Type B pancreatic cell (in vitro differentiated cells): ENCODE measurements around the gene SEC16B. TPM values are rescaled to one million over a fixed set of nuclear protein-coding genes. Genes with fewer than 3 reads are reported as not detected.

Source experiments
- DNase-seq: peaks from one replicate; pipeline ENCODE4 v3.0.0; 2021; ENCODE audit warnings: mixed read lengths; ENCODE audit not compliant: unreplicated experiment; ENCODE audit errors: extremely low spot score
- H3K27ac Mint-ChIP-seq: 2 replicates; pipeline ENCODE4 v1.8.0; 2021; ENCODE audit warnings: mild to moderate bottlenecking, mixed read lengths
- H3K27me3 Mint-ChIP-seq: 2 replicates; pipeline ENCODE4 v1.8.0; 2021; ENCODE audit warnings: mixed read lengths
- H3K36me3 Mint-ChIP-seq: 2 replicates; pipeline ENCODE4 v1.8.0; 2021; ENCODE audit warnings: mixed read lengths
- H3K4me1 Mint-ChIP-seq: one replicate; pipeline ENCODE4 v1.8.0; 2021; ENCODE audit warnings: mixed read lengths; ENCODE audit not compliant: unreplicated experiment
- H3K4me3 Mint-ChIP-seq: 2 replicates; pipeline ENCODE4 v1.8.0; 2021; ENCODE audit warnings: mild to moderate bottlenecking, mixed read lengths
- H3K9me3 Mint-ChIP-seq: 2 replicates; pipeline ENCODE4 v1.8.0; 2021; ENCODE audit warnings: mixed read lengths
- total RNA-seq: library from RNA; stranded (reverse); gene quantifications from 2 replicates; pipeline ENCODE4 v1.2.1, GENCODE V29; 2021; ENCODE audit warnings: low replicate concordance
- TF ChIP-seq, protein P1 (sequence below): fragments of 200-600 bp; sonication (generic); conservative IDR thresholded peaks from 2 replicates; pipeline ENCODE4 v1.5.0; 2021; ENCODE audit warnings: antibody characterized with exemption, mild to moderate bottlenecking

SEC16B gene
- total RNA-seq, 1 donor from 2014 or later: 1.3 TPM

GRCh38 chr1:177958092-177958491, 11.8 kb downstream of the SEC16B start:
- Mint-ChIP-seq H3K27me3 (no peaks in the 10 kb centered on the region), H3K4me3 (no peak overlapping the region), H3K9me3 (no peaks in the 10 kb centered on the region), H3K36me3 (no peaks in the 10 kb centered on the region), H3K27ac (no peak overlapping the region), H3K4me1 (peaks cover 12% of the 10 kb centered on the region)
- DNase-seq: no peak
- TF ChIP-seq, protein P1, sequence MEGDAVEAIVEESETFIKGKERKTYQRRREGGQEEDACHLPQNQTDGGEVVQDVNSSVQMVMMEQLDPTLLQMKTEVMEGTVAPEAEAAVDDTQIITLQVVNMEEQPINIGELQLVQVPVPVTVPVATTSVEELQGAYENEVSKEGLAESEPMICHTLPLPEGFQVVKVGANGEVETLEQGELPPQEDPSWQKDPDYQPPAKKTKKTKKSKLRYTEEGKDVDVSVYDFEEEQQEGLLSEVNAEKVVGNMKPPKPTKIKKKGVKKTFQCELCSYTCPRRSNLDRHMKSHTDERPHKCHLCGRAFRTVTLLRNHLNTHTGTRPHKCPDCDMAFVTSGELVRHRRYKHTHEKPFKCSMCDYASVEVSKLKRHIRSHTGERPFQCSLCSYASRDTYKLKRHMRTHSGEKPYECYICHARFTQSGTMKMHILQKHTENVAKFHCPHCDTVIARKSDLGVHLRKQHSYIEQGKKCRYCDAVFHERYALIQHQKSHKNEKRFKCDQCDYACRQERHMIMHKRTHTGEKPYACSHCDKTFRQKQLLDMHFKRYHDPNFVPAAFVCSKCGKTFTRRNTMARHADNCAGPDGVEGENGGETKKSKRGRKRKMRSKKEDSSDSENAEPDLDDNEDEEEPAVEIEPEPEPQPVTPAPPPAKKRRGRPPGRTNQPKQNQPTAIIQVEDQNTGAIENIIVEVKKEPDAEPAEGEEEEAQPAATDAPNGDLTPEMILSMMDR: no peak

DNA sequence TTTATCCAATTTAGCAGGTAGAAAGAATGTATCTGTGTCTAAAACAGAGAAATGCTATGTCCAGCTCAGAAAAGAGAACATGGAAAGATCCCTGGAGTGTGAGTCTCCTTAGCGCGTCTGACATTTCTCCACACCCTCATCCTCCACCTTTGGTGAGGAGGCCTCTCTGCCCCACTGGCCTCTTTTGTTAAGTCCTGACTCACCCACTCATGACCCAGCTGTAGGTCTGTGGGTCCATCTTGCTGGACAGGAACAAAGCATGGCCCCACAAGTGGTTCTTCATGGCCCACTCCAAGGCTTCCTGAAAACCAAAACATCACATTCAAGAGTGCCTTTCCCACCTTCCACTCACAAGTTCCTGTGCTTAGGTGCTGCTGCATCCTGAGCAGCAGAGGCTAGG, 15.8 kb downstream of the SEC16B start:
- Mint-ChIP-seq H3K36me3 (no peaks in the 10 kb centered on the region), H3K4me3 (no peak overlapping the region), H3K4me1 (no peaks in the 10 kb centered on the region), H3K9me3 (no peaks in the 10 kb centered on the region), H3K27me3 (no peaks in the 10 kb centered on the region), H3K27ac (no peak overlapping the region)
- TF ChIP-seq, protein P1: no peak
- DNase-seq: no peak

DNA sequence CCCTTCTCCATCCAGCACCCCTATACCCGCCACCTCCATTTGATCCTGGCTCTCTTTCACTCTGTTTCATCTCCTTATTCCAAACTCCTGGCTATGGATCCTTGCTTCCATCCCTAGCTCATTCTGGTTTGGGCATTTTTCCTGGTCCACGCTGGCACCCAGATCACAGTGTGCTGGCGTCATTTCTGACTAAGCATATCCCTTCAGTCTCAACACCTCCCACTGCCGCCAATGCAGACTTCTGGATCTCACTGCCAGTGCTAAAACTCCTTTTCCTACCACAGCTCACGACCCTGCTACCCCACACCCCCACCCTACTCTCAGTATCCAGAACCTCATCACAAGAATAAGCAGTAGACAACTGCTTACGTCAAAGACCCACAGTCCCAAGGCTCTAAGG, 16.3 kb downstream of the SEC16B start:
- H3K36me3 Mint-ChIP-seq: no peaks in the 10 kb centered on the region
- TF ChIP-seq, protein P1: no peak
- DNase-seq: no peak
- peaks cover 1% of the 10 kb centered on the region for H3K4me1 Mint-ChIP-seq
- no peak overlapping the region for H3K27ac Mint-ChIP-seq
- no peaks in the 10 kb centered on the region for H3K27me3 Mint-ChIP-seq
- no peak overlapping the region for H3K4me3 Mint-ChIP-seq
- no peaks in the 10 kb centered on the region for H3K9me3 Mint-ChIP-seq

- Mint-ChIP-seq H3K9me3 (no peaks in the 10 kb centered on the region), H3K27ac (no peak overlapping the region), H3K36me3 (no peaks in the 10 kb centered on the region), H3K4me1 (peaks cover 8% of the 10 kb centered on the region), H3K4me3 (no peak overlapping the region), H3K27me3 (no peaks in the 10 kb centered on the region)
- TF ChIP-seq, protein P1: no peak
- DNase-seq: no peak
These were observed 17.2 kb downstream of the SEC16B start for GRCh38 chr1:177952691-177953090.

DNA sequence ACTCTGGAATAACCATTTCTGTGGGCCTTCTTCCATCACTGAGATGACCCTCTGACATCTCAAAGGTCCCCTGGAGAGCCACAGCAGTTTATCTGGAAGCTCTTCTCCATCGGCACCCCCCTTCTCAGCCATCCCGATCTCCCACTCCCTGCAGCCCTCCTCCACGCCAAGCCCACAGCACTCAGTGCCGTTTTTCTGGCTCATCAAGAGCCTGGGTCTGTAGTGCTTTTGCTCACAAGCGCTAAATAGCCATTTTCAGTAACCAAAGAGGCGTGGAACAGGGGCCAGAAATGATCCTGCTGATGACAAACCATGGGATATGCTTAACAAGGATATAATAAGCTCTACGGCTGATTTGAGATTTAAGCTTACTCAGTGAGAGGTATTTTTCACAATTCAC, 17.6 kb downstream of the SEC16B start:
- Mint-ChIP-seq H3K4me1 (peaks cover 8% of the 10 kb centered on the region), H3K36me3 (no peaks in the 10 kb centered on the region), H3K27me3 (no peaks in the 10 kb centered on the region), H3K9me3 (no peaks in the 10 kb centered on the region), H3K4me3 (no peak overlapping the region), H3K27ac (no peak overlapping the region)
- DNase-seq: no peak
- TF ChIP-seq, protein P1: no peak

GRCh38 chr1:177950506-177950905, 19.4 kb downstream of the SEC16B start:
- peaks cover 3% of the 10 kb centered on the region for H3K27me3 Mint-ChIP-seq

More at GRCh38 chr1:177950506-177950905, 19.4 kb downstream of the SEC16B start:
- H3K9me3 Mint-ChIP-seq: no peaks in the 10 kb centered on the region
- no peak for DNase-seq
- peaks cover 18% of the 10 kb centered on the region for H3K4me1 Mint-ChIP-seq
- no peaks in the 10 kb centered on the region for H3K36me3 Mint-ChIP-seq
- H3K4me3 Mint-ChIP-seq: no peak overlapping the region
- TF ChIP-seq, protein P1: no peak
- no peak overlapping the region for H3K27ac Mint-ChIP-seq
